Panc1 (cell line): ENCODE measurements around the gene GNG4.

Experiments
- CTCF ChIP-seq: fragments of 450-650 bp; IDR thresholded peaks from 2 replicates; pipeline ENCODE4 v1.5.1; 2017; ENCODE audit warnings: mild to moderate bottlenecking
- POLR2AphosphoS5 ChIP-seq: IDR thresholded peaks from 2 replicates; pipeline ENCODE4 v1.6.1; 2012; ENCODE audit warnings: mild to moderate bottlenecking, low read depth, low read length, moderate library complexity
- REST ChIP-seq, 2 experiments: IDR thresholded peaks; 2 replicates each; pipeline ENCODE4 v1.6.1; 2011 to 2012; ENCODE audit warnings: low read depth in 2 of 2, control low read depth in 1 of 2, low read length in 1 of 2, mild to moderate bottlenecking in 1 of 2, moderate library complexity in 1 of 2; ENCODE audit not compliant: insufficient read depth in 1 of 2
- SIN3A ChIP-seq: IDR thresholded peaks from 2 replicates; pipeline ENCODE4 v1.6.1; 2012; ENCODE audit warnings: low read depth, mild to moderate bottlenecking, low read length, moderate library complexity, borderline replicate concordance; ENCODE audit not compliant: insufficient read depth
- TCF7L2 ChIP-seq: IDR thresholded peaks from 2 replicates; pipeline ENCODE4 v1.6.1; 2011; ENCODE audit warnings: mild to moderate bottlenecking, low read depth, low read length, inconsistent platforms

- TF ChIP-seq REST (IDR thresholded peaks at IDR 0.05; ENCODE audit: insufficient read depth in 1 of 2, low read depth in 2 of 2, low read length in 1 of 2) (no peak), CTCF (no peak), TCF7L2 (no peak), POLR2AphosphoS5 (no peak), SIN3A (no peak)
These were observed 26.4 kb downstream of the GNG4 start for GRCh38 chr1:235622936-235623779.
